IMR-90 (cell line): Measurements from ENCODE around the gene DYRK1A. TPM values are rescaled to one million over a fixed set of nuclear protein-coding genes. Genes with fewer than 3 reads are reported as not detected.

ENCODE experiments used
- ATAC-seq: fragments of 200-7000 bp; cut with Tn5 transposase; 2 replicates; pipeline ENCODE4 v1.9.1; 2020; ENCODE audit warnings: low read depth, mild to moderate bottlenecking, moderate library complexity
- BruUV-seq: library from RNA; stranded (reverse); fragments of 400-500 nt; replicated peaks from 2 replicates; lab custom pipeline; 2021; lab: Mats Ljungman, UMichigan
- CTCF ChIA-PET: fragments of 300-600 bp; formaldehyde crosslinking; extraction: SDS; loops from one replicate; lab custom pipeline; 2021; ENCODE audit warnings: antibody characterized with exemption; lab: Yijun Ruan, JAX
- POLR2A ChIA-PET: fragments of 300-600 bp; sonication (Branson Sonifier 250); formaldehyde crosslinking; loops from one replicate; lab custom pipeline; 2022; ENCODE audit warnings: antibody characterized with exemption; ENCODE audit not compliant: unreplicated experiment; lab: Charles Lee
- DNase-seq: peaks from one replicate; pipeline ENCODE4 v3.0.0; 2013
- H2AFZ ChIP-seq: replicated peaks from 2 replicates; pipeline ENCODE3; 2013; ENCODE audit warnings: low read length, mild to moderate bottlenecking; ENCODE audit not compliant: poor library complexity
- H2AK5ac ChIP-seq: 2 replicates; pipeline ENCODE4 v1.6.1; 2013; ENCODE audit warnings: low read depth, low read length, inconsistent platforms
- H2AK9ac ChIP-seq: replicated peaks from 2 replicates; pipeline ENCODE3; 2013; ENCODE audit warnings: mild to moderate bottlenecking, low read depth, low read length, moderate library complexity; ENCODE audit not compliant: poor library complexity
- H2BK120ac ChIP-seq: 2 replicates; pipeline ENCODE4 v1.6.1; 2013; ENCODE audit warnings: low read depth, low read length, inconsistent platforms
- H2BK15ac ChIP-seq: 3 replicates; pipeline ENCODE4 v1.6.1; 2013; ENCODE audit warnings: low read depth, low read length, inconsistent platforms
- H2BK20ac ChIP-seq: 2 replicates; pipeline ENCODE4 v1.6.1; 2013; ENCODE audit warnings: low read depth, mild to moderate bottlenecking, inconsistent platforms, low read length, moderate library complexity
- H2BK5ac ChIP-seq: 2 replicates; pipeline ENCODE4 v1.6.1; 2013; ENCODE audit warnings: mild to moderate bottlenecking, low read depth, low read length, inconsistent platforms; ENCODE audit not compliant: poor library complexity, severe bottlenecking
- H3K14ac ChIP-seq: replicated peaks from 2 replicates; pipeline ENCODE4 v1.6.1; 2013; ENCODE audit warnings: low read depth, low read length, inconsistent platforms
- H3K18ac ChIP-seq: 2 replicates; pipeline ENCODE4 v1.6.1; 2013; ENCODE audit warnings: low read depth, low read length, control low read depth
- H3K23ac ChIP-seq: 2 replicates; pipeline ENCODE4 v1.6.1; 2013; ENCODE audit warnings: low read depth, low read length, inconsistent platforms
- H3K27ac ChIP-seq: 2 replicates; pipeline ENCODE4 v1.5.1; 2013; ENCODE audit warnings: mild to moderate bottlenecking, control low read depth, low read length; ENCODE audit not compliant: insufficient read depth
- H3K27me3 ChIP-seq: 2 replicates; pipeline ENCODE4 v1.6.1; 2013; ENCODE audit warnings: low read length; ENCODE audit not compliant: control insufficient read depth, insufficient read depth
- H3K36me3 ChIP-seq: 2 replicates; pipeline ENCODE4 v1.6.1; 2013; ENCODE audit warnings: low read length, mixed read lengths; ENCODE audit not compliant: control insufficient read depth, insufficient read depth
- H3K4ac ChIP-seq: 2 replicates; pipeline ENCODE4 v1.6.1; 2013; ENCODE audit warnings: low read depth, low read length, inconsistent platforms
- H3K4me1 ChIP-seq: 2 replicates; pipeline ENCODE4 v1.6.1; 2013; ENCODE audit warnings: low read length, mixed read lengths; ENCODE audit not compliant: control insufficient read depth, insufficient read depth
- H3K4me2 ChIP-seq: 2 replicates; pipeline ENCODE4 v1.6.1; 2013; ENCODE audit warnings: low read depth, mild to moderate bottlenecking, control low read depth, low read length, moderate library complexity
- H3K4me3 ChIP-seq: 2 replicates; pipeline ENCODE4 v1.5.1; 2013; ENCODE audit warnings: low read depth, mild to moderate bottlenecking, control low read depth, low read length, moderate library complexity; ENCODE audit not compliant: insufficient read depth
- H3K56ac ChIP-seq: 2 replicates; pipeline ENCODE4 v1.6.1; 2013; ENCODE audit warnings: low read length, inconsistent platforms; ENCODE audit not compliant: insufficient read depth; ENCODE audit errors: extremely low read depth
- H3K79me1 ChIP-seq, 2 experiments: 2 replicates each; pipeline ENCODE4 v1.6.1; 2013; ENCODE audit warnings: low read length in 2 of 2, inconsistent platforms in 1 of 2, low read depth in 1 of 2
- H3K9ac ChIP-seq: 2 replicates; pipeline ENCODE4 v1.6.1; 2013; ENCODE audit warnings: low read depth, low read length, control low read depth
- H3K9me1 ChIP-seq: 2 replicates; pipeline ENCODE4 v1.6.1; 2013; ENCODE audit warnings: low read length, inconsistent platforms; ENCODE audit not compliant: insufficient read depth
- H3K9me3 ChIP-seq: 2 replicates; pipeline ENCODE4 v1.6.1; 2013; ENCODE audit warnings: low read length; ENCODE audit not compliant: control insufficient read depth, insufficient read depth
- H4K20me1 ChIP-seq: 2 replicates; pipeline ENCODE4 v1.6.1; 2013; ENCODE audit warnings: low read length, inconsistent platforms; ENCODE audit not compliant: insufficient read depth
- H4K5ac ChIP-seq: 2 replicates; pipeline ENCODE4 v1.6.1; 2013; ENCODE audit warnings: mild to moderate bottlenecking, low read depth, low read length, control low read depth
- H4K8ac ChIP-seq, 2 experiments: 2 replicates each; pipeline ENCODE4 v1.6.1; 2013; ENCODE audit warnings: low read depth in 2 of 2, low read length in 2 of 2, control low read depth in 1 of 2, inconsistent platforms in 1 of 2
- H4K91ac ChIP-seq: 2 replicates; pipeline ENCODE4 v1.6.1; 2013; ENCODE audit warnings: low read depth, low read length, inconsistent platforms; ENCODE audit not compliant: insufficient read depth
- BHLHE40 ChIP-seq: fragments of 150-350 bp; IDR thresholded peaks from 2 replicates; pipeline ENCODE4 v1.6.1; 2016; ENCODE audit warnings: mild to moderate bottlenecking, low read depth, low read length
- CEBPB ChIP-seq: IDR thresholded peaks from 2 replicates; pipeline ENCODE4 v1.6.1; 2012; ENCODE audit warnings: low read depth, low read length, improper control_type of control experiment
- FOS ChIP-seq: fragments of 150-350 bp; IDR thresholded peaks from 2 replicates; pipeline ENCODE4 v1.6.1; 2016; ENCODE audit warnings: low read depth, low read length
- MAFK ChIP-seq: IDR thresholded peaks from 2 replicates; pipeline ENCODE4 v1.6.1; 2012; ENCODE audit warnings: low read depth, low read length, improper control_type of control experiment
- RFX5 ChIP-seq: IDR thresholded peaks from 2 replicates; pipeline ENCODE4 v1.8.0; 2012; ENCODE audit warnings: low read depth, mild to moderate bottlenecking, low read length, moderate library complexity
- SMC3 ChIP-seq: fragments of 150-350 bp; IDR thresholded peaks from 2 replicates; pipeline ENCODE4 v1.6.1; 2016; ENCODE audit warnings: low read depth, mild to moderate bottlenecking, antibody characterized with exemption, low read length, moderate library complexity
- WGBS, 2 experiments: methylation state at CpG; one replicate each; pipeline versions ENCODE4 v1.1.5 to v1.1.7; 2013; ENCODE audit warnings: missing lambda C conversion rate in 2 of 2; ENCODE audit not compliant: insufficient read length in 1 of 2; ENCODE audit errors: extremely low coverage in 2 of 2; 5-methylcytosine and 5-hydroxymethylcytosine counted together
- dilution Hi-C: fragments of 300-500 bp; cut with HindIII; formaldehyde crosslinking; loops from one replicate; pipeline ENCODE4 v1.14.3; 2018; ENCODE audit warnings: low sequenced_read_pairs; ENCODE audit not compliant: unreplicated experiment
- in situ Hi-C: fragments of 300-500 bp; cut with MboI; formaldehyde crosslinking; loops from 3 replicates; pipeline ENCODE4 v1.14.3; 2019; ENCODE audit warnings: low sequenced_read_pairs, inconsistent platforms, mixed read lengths
- intact Hi-C: fragments of 100-400 bp; cut with micrococcal nuclease; formaldehyde crosslinking; loops from 2 replicates; pipeline ENCODE4 v1.10.0; 2022
- polyA plus RNA-seq, 3 experiments: library from polyadenylated mRNA; depleted of rRNA; stranded (reverse); fragments of >200 nt; gene quantifications; 2 replicates each; pipeline ENCODE4 v1.2.3, GENCODE V29; 2012; ENCODE audit warnings: low replicate concordance in 1 of 3
- total RNA-seq: library from RNA; depleted of rRNA; stranded (reverse); fragments of >200 nt; gene quantifications from 2 replicates; pipeline ENCODE4 v1.2.3, GENCODE V29; 2012
- TF ChIP-seq, protein P1 (sequence below): fragments of 150-350 bp; IDR thresholded peaks from 2 replicates; pipeline ENCODE4 v1.6.1; 2017; ENCODE audit warnings: mild to moderate bottlenecking, antibody characterized with exemption, low read length, low read depth

The DYRK1A gene
- total and polyA plus RNA-seq, 2 of the 4 experiments (the other 2 are of a cell fraction) = 18.6 to 50.5 TPM

DNA sequence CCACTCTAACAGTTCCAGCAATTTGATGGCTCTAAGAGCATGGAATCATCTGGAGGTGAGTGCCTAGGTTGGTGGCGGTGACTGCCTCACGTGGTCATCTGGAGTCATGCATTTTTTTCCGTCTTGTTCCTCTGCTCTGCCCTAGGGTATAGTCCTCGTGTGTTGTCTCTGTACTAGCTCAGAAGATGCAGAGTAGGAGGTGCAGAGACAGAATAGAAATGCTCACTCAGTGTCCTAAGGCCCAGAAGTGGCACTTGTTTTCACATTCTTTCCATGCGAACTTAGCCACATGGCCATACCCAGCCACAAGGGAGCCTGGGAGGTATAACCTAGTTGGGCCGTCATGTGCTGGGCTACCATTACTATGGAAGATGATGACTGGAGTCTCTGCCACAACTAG is 30.3 kb downstream of the DYRK1A start:
- Histone ChIP-seq H3K18ac (no peak overlapping the region), H3K4me2 (no peak overlapping the region), H2AK5ac (no peak overlapping the region), H3K4ac (no peak overlapping the region), H2BK5ac (no peak overlapping the region), H4K8ac (no peak overlapping the region), H4K20me1 (peaks cover 91% of the 10 kb centered on the region), H2AK9ac (no peak overlapping the region), H3K79me1 (peaks cover 12 to 79% of the 10 kb centered on the region in 2 experiments), H3K27ac (no peak overlapping the region), H3K9ac (no peak overlapping the region), H2BK20ac (no peak overlapping the region), H4K5ac (no peak overlapping the region), H3K9me1 (peaks cover 24% of the 10 kb centered on the region), H3K23ac (no peak overlapping the region), H2BK15ac (no peak overlapping the region), H3K4me1 (peaks cover 3% of the 10 kb centered on the region; the same call in 1 of the 2 replicates), H3K36me3 (no peaks in the 10 kb centered on the region), H3K56ac (no peak overlapping the region), H3K4me3 (no peak overlapping the region), H3K9me3 (no peaks in the 10 kb centered on the region), H2AFZ (no peak overlapping the region), H2BK120ac (no peak overlapping the region), H3K27me3 (no peaks in the 10 kb centered on the region), H4K91ac (no peak overlapping the region), H3K14ac (no peak overlapping the region)
- CTCF ChIA-PET = no interaction called here
- ATAC-seq = no peak
- in situ Hi-C loops (no loop called here), dilution Hi-C loops (no loop called here), intact Hi-C loops (no loop called here)
- BruUV-seq = no TSS peak
- no peak for DNase-seq
- POLR2A ChIA-PET = no interaction called here
- no peak for TF ChIP-seq FOS
- TF ChIP-seq BHLHE40 = no peak
- TF ChIP-seq, protein P1, sequence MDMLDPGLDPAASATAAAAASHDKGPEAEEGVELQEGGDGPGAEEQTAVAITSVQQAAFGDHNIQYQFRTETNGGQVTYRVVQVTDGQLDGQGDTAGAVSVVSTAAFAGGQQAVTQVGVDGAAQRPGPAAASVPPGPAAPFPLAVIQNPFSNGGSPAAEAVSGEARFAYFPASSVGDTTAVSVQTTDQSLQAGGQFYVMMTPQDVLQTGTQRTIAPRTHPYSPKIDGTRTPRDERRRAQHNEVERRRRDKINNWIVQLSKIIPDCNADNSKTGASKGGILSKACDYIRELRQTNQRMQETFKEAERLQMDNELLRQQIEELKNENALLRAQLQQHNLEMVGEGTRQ = no peak
- no peak for TF ChIP-seq SMC3
- TF ChIP-seq CEBPB = no peak
- TF ChIP-seq RFX5 = no peak
- TF ChIP-seq MAFK = no peak
- 80% methylated on average over 3 of the region's 6 CpGs; no CpG with 5 or more reads in 1 of the 2 experiments for WGBS, 2 experiments
